HEK293T (cell line): Measurements from ENCODE around the gene EIF5A.

Experiments used
- ARNT ChIP-seq: fragments of 450-650 bp; IDR thresholded peaks from 2 replicates; pipeline ENCODE4 v1.6.1; 2017; ENCODE audit warnings: mild to moderate bottlenecking
- BHLHE40 ChIP-seq: fragments of 450-650 bp; IDR thresholded peaks from 2 replicates; pipeline ENCODE4 v1.6.1; 2016; ENCODE audit warnings: mild to moderate bottlenecking, moderate library complexity, borderline replicate concordance
- CTBP1 ChIP-seq: fragments of 450-650 bp; IDR thresholded peaks from 2 replicates; pipeline ENCODE4 v1.6.1; 2016; ENCODE audit warnings: borderline replicate concordance
- FOXA1 ChIP-seq: fragments of 450-650 bp; IDR thresholded peaks from 2 replicates; pipeline ENCODE4 v1.6.1; 2016; ENCODE audit warnings: mild to moderate bottlenecking
- HDGF ChIP-seq: fragments of 450-650 bp; IDR thresholded peaks from 2 replicates; pipeline ENCODE4 v1.6.1; 2017; ENCODE audit warnings: antibody characterized with exemption, borderline replicate concordance
- L3MBTL2 ChIP-seq: fragments of 450-650 bp; conservative IDR thresholded peaks from 2 replicates; pipeline ENCODE4 v1.6.1; 2016; ENCODE audit warnings: mild to moderate bottlenecking
- SUZ12 ChIP-seq: fragments of 450-650 bp; IDR thresholded peaks from 2 replicates; pipeline ENCODE4 v1.6.1; 2016; ENCODE audit warnings: mild to moderate bottlenecking
- TARDBP ChIP-seq: fragments of 450-650 bp; IDR thresholded peaks from 2 replicates; pipeline ENCODE4 v1.6.1; 2016
- ZNF384 ChIP-seq: fragments of 450-650 bp; IDR thresholded peaks from 2 replicates; pipeline ENCODE4 v1.6.1; 2016
- TF ChIP-seq, protein P1 (sequence below): fragments of 450-650 bp; IDR thresholded peaks from 2 replicates; pipeline ENCODE4 v1.6.1; 2016

DNA sequence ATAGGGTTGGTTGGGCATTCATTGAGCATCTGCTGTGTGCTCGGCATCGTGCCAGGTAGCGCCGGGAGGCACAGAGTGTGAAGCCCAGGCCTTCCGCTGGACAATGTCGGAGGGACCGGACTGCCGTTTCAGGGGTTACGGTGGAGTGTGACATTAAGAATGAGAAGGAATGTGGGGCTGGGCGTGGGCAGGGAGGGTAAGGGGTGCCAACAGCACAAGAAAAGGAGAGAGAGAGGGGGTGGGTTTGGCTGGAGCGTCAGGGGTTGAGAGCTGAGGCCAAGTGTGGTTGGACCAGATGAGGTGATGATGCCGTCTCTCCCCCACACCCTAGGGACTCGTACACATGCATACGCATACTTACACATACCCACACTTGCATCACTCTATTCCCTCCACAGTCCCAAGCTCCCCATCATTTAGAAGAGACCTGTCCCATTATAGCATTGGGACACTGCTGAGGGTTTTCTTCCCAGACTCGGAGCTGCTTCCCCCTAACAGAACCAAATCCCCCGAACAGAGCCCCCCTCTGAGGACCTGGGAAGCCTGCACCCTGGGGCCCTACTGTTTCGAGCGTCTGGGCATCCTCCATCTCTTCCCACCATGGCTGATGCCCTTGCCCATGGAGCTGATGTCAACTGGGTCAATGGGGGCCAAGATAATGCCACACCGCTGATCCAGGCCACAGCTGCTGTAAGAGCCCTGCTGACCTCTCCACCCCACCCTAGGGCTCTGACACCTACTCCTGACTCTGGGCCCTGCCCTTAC lies 41.2 kb downstream of the EIF5A start:
- no peak for TF ChIP-seq FOXA1
- no peak for TF ChIP-seq HDGF
- TF ChIP-seq, protein P1, sequence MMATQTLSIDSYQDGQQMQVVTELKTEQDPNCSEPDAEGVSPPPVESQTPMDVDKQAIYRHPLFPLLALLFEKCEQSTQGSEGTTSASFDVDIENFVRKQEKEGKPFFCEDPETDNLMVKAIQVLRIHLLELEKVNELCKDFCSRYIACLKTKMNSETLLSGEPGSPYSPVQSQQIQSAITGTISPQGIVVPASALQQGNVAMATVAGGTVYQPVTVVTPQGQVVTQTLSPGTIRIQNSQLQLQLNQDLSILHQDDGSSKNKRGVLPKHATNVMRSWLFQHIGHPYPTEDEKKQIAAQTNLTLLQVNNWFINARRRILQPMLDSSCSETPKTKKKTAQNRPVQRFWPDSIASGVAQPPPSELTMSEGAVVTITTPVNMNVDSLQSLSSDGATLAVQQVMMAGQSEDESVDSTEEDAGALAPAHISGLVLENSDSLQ: no peak
- no peak for TF ChIP-seq TARDBP
- no peak for TF ChIP-seq BHLHE40
- TF ChIP-seq L3MBTL2: no peak
- no peak for TF ChIP-seq CTBP1
- TF ChIP-seq SUZ12: no peak
- no peak for TF ChIP-seq ZNF384
- no peak for TF ChIP-seq ARNT
